GM21367 (cell line): ENCODE data around the gene MEIKIN.
"Not testable (repeated sequence)": the region's sequence is repeated elsewhere in the genome, so short reads cannot be mapped to it uniquely, and the experiment has no call there.

Experiments used
- ATAC-seq: cut with Tn5 transposase; IDR thresholded peaks from one replicate; pipeline ENCODE4 v1.9.1; 2021; ENCODE audit not compliant: unreplicated experiment

The MEIKIN gene

GRCh38 chr5:131814990-131815389, 130.5 kb downstream of the MEIKIN start:
- ATAC-seq, result no peak

DNA sequence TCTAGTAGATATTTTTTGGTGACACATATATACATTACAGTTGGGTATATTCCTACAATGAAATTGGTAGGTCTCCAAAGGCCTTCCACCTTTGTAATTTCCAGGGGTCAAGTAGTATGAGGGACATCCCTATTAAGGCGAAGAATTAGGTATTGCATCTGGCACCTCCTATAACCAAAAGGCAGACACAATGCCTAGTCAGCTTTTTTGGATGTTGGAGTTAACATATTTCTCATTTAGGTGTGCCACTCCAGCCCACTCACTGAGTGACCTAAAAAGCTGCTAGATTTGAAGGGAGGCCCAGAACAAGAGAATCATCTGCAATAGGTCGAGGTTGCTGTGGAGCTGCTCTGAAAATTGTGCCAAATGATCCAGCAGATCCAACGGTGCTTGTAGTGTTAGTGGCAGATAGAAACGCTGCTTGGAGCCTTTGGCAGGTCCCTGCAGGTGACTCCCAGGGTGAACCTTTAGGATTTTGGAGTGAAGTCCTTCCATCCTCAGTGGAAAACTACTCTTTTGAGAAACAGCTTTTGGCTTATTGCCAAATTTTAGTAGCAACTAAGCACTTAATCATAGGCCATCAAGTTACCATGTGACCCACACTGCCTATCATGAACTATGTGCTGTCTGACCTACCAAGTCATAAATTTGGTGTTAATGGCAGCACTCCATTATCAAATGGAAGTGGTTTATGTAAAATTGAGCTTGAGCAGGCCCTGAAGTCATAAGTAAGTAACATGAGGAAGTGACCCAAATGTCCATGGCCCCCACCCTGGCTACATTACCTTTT, 132.9 kb downstream of the MEIKIN start:
- ATAC-seq, result no peak

DNA sequence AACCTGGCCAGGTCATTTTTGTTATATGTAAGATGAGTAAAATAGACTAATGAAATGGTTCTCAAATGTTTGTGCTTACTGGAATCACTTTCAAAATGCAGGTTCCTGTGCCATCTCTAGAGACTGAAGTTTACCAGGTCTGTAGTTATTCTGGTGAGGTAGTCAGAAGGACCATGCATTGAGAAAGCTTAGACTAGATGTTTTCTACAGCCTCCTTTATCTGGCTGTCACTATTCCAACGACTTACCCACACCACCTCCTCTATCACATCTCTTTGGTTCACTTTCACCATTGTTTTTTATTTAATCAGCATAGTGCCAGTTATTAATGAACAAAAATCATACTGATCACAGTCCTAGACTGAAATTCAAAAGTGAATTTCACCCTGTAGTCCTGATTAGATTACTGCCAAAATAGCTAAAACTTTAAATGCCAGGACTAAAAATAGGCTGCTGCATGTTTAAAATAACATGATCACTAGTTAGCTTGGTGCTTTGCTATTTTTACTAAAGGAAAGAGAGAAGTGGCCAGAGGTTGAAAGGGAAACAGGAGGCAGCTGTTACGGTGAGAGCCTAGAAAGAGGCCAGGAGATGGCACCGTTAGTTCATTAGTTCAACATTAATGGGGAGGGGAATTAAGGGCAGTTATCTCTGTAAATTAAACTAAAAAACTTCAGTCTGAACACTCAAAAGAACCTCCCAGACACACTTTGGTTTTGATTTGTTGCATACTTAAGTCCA, 134.8 kb downstream of the MEIKIN start:
- peak; percentile 63 for ATAC-seq

DNA sequence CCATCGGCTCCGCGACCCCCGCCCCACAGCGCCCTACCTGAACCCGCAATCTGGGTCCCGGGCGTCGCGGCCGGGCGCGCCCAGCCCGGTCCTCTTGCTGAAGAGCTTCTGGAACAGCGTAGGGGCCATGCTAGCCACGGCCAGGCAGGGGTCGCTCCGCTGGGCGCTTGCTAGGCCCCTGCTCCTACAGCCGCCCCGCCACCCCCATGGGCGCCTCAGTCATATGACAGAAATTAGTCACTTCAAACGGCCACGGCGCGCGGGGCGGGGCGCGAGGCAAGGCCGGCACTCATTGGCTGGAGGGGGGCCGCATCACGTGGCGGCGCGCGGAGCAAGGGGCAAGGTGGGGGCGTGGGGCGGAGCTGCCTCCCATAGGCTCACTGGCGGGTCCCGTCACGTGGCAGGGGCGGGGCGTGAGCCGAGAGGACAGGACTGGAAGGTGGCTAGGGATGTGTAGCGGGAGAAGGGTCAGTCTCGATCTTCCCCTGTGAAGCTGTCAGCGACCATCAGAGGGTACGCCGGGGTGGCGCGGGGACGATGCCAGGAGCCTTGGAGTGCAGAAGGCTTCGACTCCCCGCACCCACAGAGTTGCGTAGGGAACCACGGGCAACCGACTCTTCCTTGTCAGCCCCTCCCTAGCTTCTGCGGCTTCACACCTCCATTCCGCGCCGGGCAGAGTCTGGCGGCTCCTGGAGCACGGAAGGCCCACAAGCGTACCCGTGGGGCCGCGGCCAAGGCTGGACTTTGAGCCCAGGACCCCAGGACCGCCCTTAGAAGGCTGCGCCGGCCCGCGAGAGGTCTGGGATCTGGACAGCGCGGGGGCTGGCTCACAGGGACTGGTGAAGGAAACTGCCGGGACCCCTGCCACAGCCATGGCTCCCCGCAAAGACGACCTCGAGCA, 148.4 kb downstream of the MEIKIN start, which contains the start of gene FNIP1:
Gene FNIP1, minus strand, starts transcription at position 225 of the 901 bp plus-strand sequence. Its CDS starts 96 bp downstream, at position 129.
- ATAC-seq, result peak; percentile 94

- ATAC-seq, result peak; percentile 7
These were observed 149.3 kb downstream of the MEIKIN start for GRCh38 chr5:131795879-131796792.

GRCh38 chr5:131795228-131795627, 150.2 kb downstream of the MEIKIN start:
- no peak for ATAC-seq

GRCh38 chr5:131794586-131794985, 150.9 kb downstream of the MEIKIN start:
- ATAC-seq, result no peak

GRCh38 chr5:131792896-131793295, 152.6 kb downstream of the MEIKIN start:
- no peak for ATAC-seq

GRCh38 chr5:131791866-131792265, 153.6 kb downstream of the MEIKIN start:
- ATAC-seq, result no peak

DNA sequence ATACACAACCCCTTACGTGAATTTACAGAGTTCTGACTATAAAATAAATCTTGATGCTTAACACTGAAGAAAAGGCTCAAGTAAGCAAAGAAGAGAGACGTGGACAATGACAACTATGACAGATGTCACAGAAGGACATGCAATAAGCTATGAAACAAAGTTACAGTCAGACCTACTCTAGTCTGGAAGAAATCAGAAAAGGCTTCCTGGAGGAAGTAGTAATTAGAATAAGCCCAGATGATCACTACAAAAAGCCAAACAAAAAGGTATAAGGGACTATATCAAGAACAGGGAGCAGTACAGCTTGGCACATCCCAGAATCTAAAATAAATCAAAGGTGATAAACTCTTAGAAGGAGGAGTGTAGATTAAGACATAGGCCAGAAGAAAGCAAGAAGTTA, 154.9 kb downstream of the MEIKIN start:
- ATAC-seq, result no peak

DNA sequence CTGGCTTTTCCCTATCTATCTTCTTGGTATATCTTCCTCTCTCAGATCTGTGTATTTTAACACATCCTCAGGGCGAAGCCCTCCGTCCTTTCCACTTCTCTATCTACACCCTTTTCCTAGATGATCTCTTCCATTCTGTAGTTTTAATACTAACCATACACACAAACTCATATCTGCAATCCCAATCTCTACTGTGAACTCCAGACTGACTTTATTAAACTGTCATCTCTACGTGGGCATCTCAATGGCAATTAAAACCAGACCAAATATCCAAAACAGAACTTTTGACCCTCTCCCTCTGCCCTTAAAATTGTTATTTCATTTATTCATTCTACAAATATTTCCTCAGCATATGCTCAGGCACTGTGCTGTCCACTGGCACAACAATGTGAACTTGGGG, 155.7 kb downstream of the MEIKIN start:
- no peak for ATAC-seq

- no peak for ATAC-seq
These were observed 157.7 kb downstream of the MEIKIN start for GRCh38 chr5:131787736-131788135.

DNA sequence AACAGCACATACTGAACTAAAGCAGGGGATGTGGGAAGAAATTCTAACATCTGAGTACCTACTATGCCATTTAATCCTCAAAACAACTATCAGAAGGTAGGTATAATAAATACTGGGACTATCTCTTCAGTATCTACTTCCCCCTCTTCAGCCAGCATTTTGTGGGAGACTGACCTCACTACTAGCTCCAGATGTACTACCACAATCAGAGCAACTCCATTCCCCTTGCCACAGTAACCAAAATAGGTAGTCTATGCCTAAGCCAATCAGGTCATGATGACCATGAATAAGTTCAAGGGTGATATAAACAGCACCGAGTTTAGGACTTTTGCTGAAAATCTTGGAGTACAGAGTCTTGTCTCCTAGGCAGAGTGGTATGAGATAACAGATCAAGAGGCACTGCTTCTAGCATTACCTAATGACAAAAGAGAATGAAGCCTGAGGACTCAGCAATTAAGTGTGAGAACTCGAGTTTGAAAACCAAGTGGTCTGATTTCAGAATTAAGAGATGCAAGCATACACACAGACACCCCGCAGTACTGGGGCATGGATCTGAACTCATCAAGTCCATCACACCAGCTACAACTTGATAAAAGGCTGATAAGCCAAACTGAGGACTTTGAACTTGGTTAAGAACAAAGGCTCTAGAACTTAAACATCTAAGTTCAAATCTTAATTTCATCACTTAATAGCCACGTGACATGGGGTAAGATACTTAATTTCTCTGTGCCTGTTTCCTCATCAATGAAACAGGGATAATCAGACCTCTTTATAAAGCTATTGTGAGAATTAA, 158.4 kb downstream of the MEIKIN start:
- ATAC-seq, result no peak

DNA sequence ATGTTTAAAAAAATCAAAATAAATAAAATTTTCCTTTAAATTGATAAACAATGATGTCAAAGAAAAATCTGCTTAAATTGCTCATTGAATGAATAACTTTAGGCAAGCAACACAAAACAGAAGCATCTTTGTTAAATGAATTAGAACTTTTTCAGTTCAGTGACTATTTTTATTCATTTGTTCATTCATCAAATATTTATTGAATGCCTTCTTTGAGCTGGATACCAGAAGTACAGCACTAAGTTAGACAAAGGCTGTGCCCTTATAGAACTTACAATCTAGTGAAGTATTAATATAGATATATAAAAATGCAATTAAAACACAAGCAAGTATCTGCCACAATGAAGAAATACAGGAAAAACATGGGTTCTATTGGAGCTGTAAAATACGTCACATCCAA, 159.4 kb downstream of the MEIKIN start:
- ATAC-seq, result no peak

DNA sequence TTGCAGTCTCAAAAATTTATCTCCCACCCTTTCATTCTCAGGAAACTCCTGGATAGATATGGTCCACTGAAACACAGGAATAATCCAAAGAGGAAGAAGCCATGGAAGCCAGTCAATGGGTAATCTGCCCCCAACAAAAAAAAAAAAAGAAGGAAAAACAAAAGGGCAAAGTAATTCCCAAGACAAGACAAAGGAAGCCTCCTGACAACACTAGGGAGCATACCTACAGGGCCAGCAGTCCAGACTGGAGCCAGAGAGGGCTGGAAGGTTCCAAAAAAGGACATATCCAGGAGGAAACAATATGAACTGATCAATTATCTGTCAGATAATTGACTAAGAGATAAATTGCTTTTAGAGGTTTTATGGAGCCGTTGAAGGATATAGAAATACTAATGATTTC, 161.6 kb downstream of the MEIKIN start:
- no peak for ATAC-seq

- no peak for ATAC-seq
These were observed 162.1 kb downstream of the MEIKIN start for GRCh38 chr5:131783357-131783756.

DNA sequence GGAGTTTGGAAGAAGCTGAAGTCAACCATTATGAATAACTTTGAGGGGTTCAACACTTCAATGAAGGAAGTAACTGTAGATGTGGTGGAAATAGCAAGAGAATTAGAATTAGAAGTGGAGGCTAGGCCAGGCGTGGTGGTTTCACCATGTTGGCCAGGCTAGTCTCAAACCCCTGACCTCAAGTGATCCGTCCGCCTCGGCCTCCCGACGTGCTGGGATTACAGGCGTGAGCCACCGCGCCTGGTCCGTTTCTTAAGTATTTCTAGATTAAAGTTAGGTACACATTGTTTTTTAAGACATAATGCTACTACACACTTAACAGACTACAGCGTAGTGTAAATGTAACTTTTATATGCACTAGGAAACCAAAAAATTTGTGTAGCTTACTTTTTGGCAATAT, 162.7 kb downstream of the MEIKIN start:
- ATAC-seq, result no peak

- not testable (repeated sequence) for ATAC-seq
These were observed 167.3 kb downstream of the MEIKIN start for GRCh38 chr5:131778141-131778540.

GRCh38 chr5:131776450-131776849, 169.0 kb downstream of the MEIKIN start:
- no peak for ATAC-seq
